ENCODE data around the gene STING1.
A peak's percentile ranks its signal among the peaks of the same experiment; 100 is the strongest.
"Not testable (repeated sequence)": the region's sequence is repeated elsewhere in the genome, so short reads cannot be mapped to it uniquely, and the experiment has no call there.

STING1 gene

GRCh38 chr5:139503036-139503817, 20.7 kb upstream of the STING1 start:
- not testable (repeated sequence) for DNase-seq

GRCh38 chr5:139501381-139501780, 18.8 kb upstream of the STING1 start:
- DNase-seq = peak; percentile 63 to 66

DNA sequence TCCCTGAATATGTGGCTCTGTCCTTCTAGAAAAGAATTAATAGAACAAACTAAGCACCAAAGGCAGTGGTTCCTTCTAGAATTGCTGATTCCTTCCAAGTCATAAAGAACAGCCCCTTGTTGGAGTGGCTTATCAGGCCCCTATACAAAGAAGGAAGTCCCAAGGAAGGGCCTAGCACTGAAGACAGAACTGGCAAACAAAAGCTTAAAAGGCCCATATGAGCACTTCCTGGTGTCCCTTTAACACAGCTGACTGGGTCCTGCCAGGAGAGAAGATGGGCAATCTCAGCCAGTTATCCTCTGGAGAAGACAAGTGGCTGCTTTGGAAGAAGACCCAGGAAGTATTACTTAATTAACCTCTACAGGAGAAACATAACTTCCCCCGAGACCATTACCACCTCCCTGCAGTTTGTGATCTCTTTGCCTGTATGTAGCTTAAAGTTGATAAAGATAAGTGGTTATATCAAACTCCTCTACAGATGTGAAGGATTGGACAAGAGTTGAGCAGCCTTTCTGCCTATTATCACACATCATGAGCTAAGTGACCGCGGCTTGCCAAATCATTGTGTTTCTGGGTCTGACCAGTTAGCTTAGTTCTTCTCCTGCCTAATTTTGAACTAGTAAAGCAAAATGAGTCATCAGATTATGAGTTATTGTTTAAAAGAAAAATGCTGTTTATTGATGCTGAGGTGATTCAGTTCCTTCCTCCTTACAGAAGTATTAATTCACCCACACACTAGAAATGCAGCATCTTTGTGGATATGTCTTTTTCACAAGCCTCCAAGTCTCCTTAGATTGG, 13.3 kb upstream of the STING1 start:
- DNase-seq = peak; percentile 23 to 38

DNA sequence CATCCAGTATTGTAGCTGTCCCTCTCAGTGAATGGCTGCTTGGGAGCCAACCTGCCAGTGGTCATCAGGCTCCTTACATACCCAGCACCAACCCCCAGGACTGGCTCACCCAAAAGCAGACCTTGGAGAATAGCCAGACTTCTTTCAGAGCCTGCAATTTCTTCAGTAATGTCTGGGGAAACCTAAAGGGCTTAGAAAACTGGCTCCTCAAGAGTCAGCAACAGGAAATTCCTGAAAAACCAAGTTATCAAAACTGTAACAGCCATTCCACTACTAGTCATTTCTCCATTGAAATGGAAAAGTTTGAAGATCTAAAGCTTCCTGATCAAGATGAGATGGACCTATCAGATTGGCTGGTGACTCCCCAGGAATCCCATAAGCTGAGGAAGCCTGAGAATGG, 12.3 kb upstream of the STING1 start:
- no peak for DNase-seq

GRCh38 chr5:139494256-139494655, 11.7 kb upstream of the STING1 start:
- DNase-seq = no peak

GRCh38 chr5:139492700-139493192, 10.2 kb upstream of the STING1 start:
- DNase-seq = peak; percentile 27 to 39

DNA sequence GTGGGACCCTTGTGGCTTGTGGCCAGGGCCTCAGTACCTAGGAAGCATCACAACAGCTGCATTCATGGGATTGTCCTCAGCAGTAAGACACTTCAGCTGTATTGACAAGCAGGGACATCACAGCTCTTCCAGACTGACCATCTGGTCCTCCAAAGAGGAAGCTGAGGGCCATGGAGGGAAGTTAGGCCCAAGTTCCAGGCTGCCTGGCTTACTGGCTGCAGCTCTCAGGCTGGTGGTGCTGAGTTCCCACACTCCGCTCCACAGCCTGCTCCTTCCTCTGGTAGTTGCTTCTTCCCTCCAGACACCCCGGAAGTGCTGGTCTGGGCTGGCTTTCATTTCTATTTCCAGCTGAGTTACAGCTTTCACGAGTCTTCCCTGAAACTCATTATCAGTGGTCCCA, 5.7 kb upstream of the STING1 start:
- peak; percentile 91 to 93 for DNase-seq

DNA sequence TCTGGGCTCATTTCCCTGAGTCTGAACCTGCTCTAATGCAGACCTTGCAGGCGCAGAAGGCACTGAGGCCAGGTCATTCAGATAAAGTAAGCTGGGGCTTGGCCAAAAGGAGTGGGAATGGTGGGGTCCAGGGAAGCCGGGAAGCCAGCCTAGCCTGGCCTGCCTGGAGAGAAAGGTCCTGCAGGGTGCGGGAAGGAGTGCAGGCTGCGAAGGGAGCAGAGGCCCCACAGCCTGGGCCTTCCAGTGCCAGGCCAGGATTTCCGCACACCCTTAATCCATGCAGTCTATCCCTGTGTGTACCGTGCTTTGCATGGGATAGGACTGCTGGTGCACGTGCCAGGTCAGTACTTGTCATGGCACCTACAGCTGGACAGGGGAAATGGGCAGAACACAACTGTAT, 3.6 kb upstream of the STING1 start:
- no peak for DNase-seq

GRCh38 chr5:139482890-139483208, 291 bp upstream of the STING1 start:
- DNase-seq = not testable (repeated sequence)

- DNase-seq = peak; percentile 40 to 57
These were observed 943 bp downstream of the STING1 start for GRCh38 chr5:139481580-139482049.

- no peak for DNase-seq
These were observed 1.4 kb downstream of the STING1 start for GRCh38 chr5:139481122-139481533.

DNA sequence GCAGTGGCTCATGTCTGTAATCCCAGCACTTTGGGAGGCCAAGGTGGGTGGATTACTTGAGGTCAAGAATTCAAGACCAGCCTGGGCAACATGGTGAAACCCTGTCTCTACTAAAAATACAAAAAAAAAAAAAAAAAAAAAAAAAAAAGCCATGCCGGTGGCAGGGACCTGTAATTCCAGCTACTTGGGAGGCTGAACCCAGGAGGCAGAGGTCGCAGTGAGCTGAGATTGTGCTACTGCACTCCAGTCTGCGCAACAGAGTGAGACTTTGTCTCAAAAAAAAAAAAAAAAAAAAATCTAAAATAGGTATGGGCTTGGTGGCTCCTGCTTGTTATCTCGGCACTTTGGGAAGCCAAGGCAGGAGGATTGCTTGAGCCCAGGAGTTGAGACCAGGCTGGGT, 2.8 kb downstream of the STING1 start:
- DNase-seq = not testable (repeated sequence)

DNA sequence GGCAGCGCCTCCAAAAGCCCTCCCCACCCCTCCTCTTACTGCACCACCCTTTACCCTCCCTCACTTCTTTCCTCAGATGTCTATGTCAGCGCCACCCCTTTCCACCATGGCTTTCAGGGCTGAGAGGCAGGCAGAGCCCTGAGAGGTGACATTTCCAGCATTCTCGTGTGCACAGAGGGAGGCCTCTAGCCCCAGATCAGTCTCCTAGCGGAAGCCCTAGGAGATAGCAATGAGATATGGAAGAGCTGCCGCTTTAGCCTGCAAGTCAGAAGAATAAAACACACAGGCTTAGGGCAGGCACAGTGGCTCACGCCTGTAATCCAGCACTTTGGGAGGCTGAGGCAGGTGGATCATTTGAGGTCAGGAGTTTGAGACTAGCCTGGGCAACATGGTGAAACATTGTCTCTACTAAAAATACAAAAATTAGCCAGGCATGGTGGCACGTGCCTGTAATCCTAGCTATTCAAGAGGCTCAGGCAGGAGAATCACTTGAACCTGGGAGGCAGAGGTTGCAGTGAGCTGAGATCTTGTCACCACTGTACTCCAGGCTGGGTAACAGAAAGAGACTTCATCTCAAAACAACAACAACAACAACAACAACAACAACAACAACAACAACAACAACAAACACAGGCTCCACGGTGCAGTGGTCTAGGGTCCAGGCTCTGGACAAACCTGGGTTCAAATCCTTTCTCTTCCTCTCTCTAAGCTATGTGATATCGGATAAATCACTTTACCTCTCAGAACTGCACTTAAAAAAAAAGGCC, 3.7 kb downstream of the STING1 start:
- not testable (repeated sequence) for DNase-seq

DNA sequence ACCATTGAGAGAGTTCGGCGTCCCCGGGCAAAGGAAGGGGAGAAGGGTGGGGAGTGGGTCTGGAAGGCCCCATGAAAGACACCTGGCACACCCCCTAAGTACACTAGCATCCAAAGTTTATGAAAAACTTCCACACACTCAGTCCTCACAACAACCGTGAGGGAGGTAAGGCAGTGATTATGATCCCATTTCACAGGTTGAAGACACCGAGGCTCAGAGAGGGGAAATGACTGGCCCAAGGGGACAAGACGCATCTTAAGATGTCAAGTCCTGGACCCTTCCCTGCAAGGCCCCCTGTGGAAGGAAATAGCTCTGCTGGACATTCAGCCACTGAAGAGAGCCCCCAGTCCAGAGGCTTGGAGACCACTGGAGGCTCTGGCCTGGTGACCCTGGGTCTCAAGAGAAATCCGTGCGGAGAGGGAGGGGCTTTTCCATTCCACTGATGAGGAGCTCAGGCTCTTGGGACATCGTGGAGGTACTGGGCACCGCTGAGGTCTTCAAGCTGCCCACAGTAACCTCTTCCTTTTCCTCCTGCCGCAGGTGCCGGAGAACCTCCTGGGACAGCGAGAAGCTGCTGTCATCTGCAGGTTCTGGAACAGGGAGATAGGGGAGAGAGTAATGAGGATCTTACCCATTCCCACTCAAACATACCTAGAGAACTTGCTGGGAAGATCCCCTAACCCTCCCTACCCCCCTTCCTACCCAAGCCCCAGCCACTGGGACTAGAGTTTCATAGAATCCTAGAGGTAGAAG, 6.5 kb downstream of the STING1 start:
- no peak for DNase-seq

DNA sequence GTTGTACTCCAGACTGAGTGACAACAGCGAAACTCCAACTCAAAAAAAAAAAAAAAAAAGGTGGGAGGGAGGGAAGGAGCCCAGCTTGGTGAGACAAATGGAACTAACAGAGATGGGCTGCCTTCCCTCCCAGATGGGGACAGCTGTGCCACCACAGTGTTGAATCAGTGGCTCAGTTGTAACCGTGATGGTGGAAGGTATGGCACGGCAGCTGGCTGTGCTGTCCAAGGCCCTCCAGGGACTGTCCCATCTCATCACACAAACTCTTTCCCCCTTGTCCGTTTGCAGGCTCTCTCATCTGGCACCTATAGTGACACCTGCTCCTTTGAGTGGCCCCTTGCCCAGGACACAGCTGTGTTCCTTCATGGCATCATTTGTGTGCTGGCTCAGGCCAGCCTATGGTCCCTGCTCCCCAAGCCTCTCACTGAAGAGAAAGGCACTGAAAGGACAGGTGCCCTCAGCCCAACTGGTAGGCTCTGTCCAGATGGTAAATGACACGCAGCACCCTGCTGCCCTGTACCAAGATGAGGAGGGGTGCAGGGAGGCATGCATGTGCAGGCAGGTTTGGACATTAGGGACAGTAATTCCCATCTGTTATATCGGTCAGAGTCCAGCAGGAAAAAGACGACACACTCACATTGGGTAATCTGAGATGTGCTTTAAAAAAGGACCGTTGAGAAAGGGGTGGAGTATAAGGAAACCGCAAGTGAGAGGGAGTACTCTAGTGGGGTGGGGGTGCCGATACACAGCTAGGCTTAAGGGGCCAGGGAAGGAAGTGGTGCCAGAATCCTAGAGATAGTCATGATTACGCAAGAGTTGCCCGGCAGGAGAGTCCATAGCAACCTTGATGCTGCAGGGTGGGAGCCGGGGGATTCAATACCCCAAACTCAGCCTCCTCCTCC, 7.4 kb downstream of the STING1 start:
- peak; percentile 99 to 100 for DNase-seq

DNA sequence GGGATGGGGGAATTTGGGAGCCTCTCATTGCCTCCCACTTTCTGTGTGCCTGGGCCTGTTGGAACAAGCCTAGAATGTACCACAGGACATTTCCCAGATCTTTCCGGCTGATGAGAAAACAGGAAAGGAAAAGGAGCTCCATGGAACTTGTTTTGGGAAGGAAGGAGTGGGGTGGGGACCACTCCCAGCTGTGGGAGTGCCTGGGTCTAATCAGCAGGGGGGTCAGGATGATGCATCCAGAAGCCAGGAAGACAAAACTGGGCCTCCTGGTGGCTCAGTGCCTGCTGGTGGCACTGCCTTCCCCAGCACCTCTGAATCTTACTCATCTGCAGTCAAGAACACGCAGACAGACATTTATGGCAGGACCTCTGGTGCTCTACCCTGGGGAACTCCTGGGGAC, 9.0 kb downstream of the STING1 start:
- no peak for DNase-seq

DNA sequence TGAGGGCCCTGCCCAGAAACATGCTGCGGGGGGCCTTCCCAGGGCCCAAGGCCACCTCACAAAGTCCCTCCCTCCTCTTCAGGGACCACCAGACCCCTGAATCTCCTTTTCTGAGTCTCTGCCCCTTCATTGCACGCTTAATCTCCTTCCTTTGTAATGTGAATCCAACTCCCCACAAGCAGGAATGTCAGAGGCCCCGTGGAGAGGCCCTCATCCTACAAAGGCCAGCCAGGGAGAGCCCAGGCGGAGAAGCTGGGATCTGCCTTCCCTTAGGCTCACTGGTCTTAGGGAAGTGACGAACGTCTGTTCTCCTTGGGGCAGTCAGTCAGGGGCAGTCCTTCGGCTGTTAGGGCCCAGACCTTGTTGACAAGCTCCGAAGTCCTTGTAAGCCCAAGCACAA, 9.5 kb downstream of the STING1 start:
- DNase-seq = no peak

GRCh38 chr5:139472386-139473030, 10.1 kb downstream of the STING1 start:
- no peak for DNase-seq

DNA sequence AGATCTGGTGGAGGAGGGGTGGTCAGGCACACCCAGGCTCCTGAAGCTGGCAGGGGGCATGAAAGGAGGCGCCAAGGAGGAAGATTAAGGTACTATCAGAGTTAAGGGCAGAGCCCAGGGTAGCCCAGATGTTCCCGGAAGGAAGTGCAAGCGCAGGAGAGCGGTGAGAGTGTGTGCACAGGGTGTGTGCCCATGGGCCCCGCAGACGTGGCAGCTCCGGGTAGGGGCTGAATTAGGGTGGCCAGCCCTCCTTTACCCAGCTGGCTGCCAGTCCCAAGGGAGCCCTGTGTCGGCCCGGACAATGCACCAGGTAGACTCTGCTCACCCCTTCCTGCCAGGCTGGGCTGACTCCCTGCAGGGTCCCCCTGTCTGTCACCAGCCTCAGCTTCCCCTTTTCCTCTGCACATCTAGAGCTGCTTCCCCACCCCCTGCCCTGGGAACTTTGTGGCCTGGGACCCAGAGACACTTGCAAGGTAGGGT, 11.7 kb downstream of the STING1 start, which contains the start of gene SMIM33:
Gene SMIM33, plus strand, starts transcription at position 184 of the 480 bp plus-strand sequence. Its CDS starts 118 bp downstream, at position 302.
- peak; percentile 79 to 80 for DNase-seq

DNA sequence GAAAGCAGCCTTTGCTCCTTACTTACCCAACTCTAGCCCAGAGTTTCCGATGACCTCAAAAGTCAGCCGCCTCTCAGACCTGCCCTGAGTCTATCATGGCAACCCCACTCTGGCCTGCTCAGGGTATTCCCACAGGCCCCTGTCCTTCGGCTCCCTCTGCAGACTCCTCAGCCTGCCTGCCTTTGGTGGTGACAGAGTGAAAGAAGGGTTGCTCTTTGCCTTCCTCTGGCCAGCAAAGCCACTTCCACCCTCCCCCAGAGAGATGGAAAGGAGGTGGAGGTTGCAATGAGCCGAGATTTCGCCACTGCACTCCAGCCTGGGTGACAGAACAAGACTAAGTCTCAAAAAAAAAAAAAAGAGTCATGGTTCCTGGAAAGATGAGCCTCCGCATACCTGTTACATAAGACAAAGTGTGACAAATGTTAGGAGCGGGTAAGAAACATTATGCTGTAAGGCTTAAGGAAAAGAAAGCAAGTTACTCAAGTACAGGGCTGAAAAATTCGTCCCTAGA, 14.1 kb downstream of the STING1 start:
- DNase-seq = peak; percentile 27 to 28

All from Kasumi-1 (cell line).